ENCODE measurements around the gene ALG8.
"Not testable (repeated sequence)": the region's sequence is repeated elsewhere in the genome, so short reads cannot be mapped to it uniquely, and the experiment has no call there.

ALG8 gene

DNA sequence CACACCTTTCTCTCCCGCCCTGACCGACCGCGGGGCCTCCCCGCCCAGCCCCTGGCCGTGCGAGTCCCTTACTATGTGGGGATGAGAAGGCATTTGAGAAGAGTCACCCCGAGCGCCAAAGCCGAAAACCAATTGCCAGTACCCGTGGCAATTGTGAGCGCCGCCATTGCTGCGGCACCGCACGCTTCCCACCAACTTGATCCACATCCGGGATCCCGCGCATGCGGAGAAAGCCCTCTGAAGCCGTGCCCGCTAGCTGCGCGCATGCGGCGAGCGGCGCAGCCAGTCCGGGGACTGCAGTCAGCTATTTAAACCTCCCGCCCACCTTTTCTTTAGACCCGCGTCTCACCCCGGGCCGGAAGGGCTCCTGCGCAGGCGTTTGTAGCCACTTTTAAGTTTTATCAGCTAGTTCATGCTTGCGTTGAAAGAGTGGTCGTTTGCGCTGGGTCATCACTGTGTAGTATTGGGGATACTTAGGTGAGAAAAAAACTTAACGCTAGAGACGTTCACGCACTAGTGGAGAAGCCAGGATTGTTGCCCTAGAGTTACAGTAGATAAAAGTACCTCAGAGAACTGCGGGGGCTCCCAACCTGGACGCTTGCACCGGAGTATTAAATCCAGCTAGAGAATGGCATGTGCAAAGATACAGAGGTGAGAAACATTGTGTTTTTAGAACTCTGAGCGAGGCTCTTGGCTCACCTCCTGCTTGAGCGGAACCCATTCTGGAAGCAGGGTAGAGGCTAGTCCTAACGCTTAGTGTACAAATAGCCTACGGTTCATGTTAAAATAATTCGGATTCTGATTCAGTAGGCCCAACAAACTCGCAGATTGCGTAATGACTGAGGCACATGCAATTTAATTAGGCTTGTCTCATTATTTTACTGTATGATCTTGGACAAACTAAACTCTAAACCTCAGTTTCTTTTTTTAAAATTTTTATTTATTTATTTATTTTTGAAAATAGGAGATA lies at the start of gene ALG8:
TSS of gene ALG8 (minus strand) at position 205 of the 970 bp plus-strand sequence. CDS start at position 167, 38 bp downstream.
- DNase-seq (ENCODE audit: low read depth in 2 of 2), result peak; percentile 95

DNA sequence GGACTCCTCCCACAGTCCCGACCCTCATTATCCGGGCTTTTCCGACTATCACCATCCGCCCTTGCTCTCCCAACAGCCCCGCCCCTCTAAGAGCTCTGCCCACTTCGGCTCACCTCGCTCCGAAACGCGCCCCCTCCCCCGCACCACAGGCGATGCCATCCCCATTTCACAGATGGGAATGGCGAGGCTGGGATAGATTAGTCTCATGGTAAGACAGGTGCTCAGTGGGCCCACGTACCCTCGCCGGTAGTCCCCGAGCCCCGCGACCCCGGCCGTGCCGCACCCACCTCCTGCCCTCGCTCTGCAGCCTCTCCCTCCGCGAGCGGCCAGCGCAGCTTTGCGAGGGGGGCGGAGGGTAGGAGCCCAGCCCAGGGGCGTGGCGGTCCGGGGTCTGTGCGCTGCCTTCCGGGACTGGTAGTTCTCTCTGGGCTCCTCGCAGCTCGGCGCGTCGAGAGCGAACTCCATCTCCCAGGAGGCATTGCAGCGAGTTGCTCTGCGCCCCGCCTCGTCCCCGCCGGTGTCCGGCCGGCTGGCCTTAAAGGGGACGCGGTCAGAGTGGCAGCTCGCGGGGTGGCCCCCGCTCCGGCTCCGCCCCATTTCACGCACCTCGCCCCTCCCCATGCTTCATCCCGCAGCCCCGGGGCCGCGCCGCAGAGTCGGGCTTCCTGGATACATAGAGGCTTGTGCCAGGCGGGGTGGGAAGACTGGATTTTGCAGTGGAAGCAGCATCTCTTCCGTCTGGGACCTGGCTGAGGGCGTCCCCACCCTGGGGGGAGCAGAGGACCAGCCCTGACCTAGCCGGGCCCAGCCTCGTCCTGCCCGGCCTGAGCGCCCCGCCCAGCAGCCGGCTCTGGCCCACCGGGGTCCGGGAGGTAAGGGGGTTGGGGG lies 49.1 kb upstream of the ALG8 start, which contains the start of the genes KCTD21 and USP35:
TSS of gene KCTD21 (minus strand) at position 341 of the 888 bp plus-strand sequence. CDS start 14,072 bp downstream, outside the sequence.
TSS of gene USP35 (plus strand) at position 634 of the 888 bp plus-strand sequence. CDS start 7,327 bp downstream, outside the sequence.
- peak; percentile 83 to 84 for DNase-seq (ENCODE audit: low read depth in 2 of 2)

DNA sequence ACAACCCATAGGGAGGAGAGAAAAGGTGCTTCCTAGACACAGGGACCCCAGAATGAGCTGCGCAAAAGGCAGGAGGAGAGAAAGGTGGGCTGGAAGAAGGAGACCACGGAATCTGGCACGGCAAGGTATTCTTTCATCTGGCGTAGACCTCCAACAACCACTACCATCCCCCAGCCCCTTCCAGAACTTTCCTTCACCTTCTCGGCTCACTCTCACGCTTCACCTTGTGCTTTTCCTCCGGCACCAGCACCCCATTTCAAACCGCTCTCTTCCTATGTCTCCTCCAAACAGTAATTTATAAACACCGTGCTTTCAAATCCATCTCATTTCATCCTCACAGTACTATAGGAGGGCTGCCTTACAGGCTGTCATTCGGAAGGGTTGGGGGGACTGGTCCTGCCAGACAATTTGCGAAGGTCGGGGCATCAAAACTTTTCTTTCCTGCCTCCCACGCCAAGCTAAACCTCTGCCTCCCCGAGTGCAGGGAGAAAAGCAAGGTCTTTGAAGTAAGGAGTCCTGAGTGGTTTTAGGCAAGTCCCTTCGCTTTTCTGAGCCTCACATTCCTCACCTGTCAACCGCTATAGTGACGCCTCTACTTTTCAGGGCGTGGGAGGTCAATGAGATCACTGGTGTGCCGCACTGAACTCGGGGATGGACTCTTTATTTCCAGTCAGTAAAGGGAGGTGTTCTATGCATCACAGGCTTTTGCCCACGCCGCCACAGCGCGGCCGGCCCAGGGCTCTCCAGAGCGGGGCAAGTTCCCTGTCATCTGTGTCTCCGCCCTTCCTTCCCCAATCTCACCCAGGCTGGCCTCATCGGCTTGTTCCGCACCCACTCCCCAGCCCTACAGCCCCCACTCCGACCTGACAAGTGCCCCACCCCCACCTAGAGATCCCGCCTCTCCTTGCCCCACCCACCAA lies 48.2 kb upstream of the ALG8 start:
- DNase-seq (ENCODE audit: low read depth in 2 of 2), result peak; percentile 75 to 77

DNA sequence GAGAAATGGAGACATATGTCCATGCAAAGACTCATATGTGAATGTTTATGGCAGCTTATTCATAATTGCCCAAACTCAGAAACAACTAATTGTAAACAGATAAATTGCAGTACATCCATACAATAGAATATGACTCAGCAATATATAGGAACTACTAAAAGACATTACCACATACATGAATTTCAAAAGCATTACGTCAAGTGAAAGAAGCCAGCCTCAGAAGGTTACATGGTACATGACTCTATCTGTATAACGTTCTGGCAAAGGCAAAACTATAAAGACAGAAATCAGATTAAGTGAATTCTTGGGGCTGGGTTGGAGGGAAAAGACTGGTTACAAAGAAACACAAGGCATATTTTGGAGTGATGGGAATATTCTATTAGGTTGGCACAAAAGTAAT lies 41.8 kb upstream of the ALG8 start:
- no peak for DNase-seq (ENCODE audit: low read depth in 2 of 2)

DNA sequence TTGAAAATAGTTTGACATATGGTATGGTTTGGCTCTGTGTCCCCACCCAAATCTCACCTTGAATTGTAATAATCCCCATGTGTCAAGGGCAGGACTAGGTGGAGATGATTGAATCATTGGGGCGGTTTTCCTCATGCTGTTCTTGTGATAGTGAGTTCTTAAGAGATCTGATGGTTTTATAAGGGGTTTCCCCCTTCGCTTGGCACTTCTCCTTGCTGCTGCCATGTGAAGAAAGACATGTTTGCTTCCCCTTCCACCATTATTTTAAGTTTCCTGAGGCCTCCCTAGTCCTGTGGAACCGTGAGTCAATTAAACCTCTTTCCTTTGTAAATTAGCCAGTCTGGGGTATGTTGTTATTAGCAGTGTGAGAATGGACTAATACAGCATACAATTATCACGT lies 41.3 kb upstream of the ALG8 start:
- DNase-seq (ENCODE audit: low read depth in 2 of 2), result no peak

DNA sequence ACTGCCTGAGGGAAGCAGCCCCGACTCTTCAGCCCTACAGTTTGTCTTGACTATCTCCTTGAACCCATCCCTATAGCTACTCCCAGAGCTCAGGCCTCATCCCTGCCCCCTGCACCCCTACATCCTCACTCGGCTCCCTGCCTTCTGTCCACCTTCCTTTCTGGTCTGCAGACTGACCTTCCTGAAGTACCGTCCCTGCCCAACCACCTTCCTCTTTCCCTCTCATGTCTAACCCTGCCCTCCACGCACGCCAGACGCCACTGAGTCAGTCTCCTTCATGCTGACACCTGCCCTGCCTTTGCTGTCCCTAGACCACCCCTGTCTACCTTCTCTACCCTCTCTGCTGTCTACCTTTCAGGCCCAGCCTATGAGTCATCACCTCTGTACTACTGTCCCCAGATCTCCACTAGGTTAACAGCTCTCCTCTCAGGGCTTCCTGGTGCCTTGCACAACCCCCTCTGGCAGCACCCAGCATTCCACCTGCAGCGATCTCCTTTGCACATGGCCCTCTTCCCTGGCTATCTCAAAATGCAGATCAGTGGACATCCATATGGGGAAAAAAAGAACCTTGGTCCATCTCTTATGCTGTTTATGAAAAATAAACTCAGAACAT lies 40.1 kb upstream of the ALG8 start:
- DNase-seq (ENCODE audit: low read depth in 2 of 2), result no peak

DNA sequence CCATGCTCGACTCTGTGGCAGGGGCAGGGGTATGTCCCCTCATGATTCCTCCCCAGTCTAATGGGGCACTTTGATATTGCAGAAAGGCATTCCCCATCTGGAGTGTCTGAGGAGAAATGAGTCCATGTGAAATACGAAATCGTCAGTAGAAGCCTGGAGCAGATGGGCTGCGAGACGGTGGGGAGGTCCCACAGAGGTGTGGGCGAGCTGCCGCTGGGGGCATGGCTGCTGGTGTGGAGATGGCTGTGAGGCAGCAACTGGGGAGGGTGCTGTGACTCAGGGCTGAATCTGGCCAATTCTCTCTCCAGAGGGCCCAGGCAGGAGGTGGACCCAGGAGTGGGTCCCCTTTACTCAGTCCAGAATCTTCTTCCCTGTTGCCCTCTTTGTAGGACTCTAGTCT lies 37.8 kb upstream of the ALG8 start:
- no peak for DNase-seq (ENCODE audit: low read depth in 2 of 2)

DNA sequence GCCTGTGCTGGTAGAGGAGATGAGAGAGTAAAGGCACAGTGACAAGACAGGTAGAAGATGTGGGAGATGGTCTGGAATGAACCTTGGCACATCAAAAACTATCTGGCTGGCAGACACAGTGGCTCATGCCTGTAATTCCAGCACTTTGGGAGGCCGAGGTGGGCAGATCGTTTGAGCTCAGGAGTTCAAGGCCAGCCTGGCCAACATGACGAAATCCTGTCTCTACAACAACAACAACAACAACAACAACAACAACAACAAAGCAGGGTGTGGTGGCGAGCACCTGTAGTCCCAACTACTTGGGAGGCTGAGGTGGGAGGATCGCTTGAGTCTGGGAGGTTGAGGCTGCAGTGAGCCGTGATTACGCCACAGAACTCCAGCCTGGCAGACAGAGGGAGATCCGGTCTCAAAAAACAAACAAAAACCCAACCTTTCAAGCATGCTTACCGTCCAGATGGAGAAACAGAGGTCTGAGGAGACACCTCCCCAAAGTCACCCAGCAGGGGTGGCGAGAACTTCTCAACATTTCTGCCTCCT lies 37.2 kb upstream of the ALG8 start:
- DNase-seq (ENCODE audit: low read depth in 2 of 2), result no peak

DNA sequence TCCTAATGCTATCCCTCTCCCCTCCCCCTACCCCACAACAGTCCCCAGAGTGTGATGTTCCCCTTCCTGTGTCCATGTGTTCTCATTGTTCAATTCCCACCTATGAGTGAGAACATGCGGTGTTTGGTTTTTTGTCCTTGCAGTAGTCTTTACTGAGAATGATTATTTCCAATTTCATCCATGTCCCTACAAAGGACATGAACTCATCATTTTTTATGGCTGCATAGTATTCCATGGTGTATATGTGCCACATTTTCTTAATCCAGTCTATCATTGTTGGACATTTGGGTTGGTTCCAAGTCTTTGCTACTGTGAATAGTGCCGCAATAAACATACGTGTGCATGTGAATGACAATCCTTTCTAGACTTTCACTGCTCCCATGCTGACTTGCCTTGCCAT lies 36.4 kb upstream of the ALG8 start:
- DNase-seq (ENCODE audit: low read depth in 2 of 2), result not testable (repeated sequence)

DNA sequence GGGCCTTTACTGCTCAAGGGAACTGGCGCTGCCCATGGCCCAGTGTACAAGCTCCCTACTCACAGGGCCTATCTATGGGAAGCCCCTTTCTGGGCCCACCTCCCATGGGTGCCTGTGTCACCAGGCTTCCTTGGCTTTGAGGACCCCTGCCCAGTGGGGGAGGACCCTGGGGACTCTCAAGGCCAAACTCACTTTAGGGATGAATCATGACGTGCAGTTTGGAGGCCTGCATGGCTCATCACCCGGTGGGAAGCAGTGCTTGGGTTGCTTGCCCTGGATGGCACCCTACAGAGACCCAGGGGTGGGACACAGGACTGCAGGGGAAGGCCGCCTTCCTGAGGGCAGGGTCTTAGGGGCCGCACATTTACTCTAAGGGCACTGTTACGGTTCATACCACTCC lies 32.5 kb upstream of the ALG8 start:
- DNase-seq (ENCODE audit: low read depth in 2 of 2), result no peak

DNA sequence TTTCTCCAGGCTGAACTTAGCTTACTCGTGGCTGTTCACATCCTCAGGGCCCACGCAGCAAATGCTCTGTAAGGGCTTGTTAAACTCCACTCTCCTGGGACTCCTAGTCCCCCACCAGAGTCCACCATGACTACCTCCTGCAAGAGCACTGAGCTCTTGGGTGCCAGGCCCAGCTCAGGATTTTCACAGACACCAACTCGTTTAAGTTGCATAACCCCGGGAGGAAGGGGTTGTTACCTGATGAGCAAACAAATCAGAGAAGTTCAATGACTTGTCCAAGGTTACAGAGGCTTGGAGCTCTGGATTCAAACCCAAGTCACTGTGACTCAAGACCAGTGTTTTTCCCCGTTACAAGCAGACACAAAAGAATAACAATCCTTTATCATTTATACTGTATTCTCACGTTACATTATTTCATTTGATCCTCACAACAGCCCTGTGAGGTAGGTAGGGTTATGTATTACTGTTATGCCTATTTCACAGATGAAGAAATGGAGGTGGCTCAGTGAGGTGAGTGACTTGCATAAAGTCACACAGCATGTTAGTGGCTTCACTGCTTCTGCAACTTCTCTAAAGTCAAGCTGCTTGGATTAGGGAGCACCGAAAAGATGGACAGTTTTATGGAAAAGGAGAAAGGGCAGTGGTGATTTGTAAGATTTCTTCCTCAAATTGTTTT lies 31.6 kb upstream of the ALG8 start:
- no peak for DNase-seq (ENCODE audit: low read depth in 2 of 2)

DNA sequence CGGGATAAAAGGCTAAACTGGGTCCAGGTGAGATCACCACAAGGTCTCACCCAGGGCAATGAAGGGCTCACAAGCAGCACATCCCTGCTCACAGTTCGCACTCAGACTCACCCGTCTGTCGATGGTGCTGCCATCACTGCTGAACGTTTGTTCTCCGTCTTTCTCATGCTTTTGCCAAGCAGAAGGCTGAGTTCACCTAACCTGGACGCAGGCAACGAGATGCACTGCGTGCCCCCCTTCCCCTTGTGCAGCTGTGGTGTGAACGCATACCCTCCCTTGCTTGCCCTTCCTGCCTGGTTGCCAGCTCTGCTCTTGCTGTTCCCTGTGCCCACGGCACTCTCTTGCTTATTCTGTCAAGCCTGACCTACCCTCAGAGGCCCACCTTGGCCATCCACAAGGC lies 31.0 kb upstream of the ALG8 start:
- DNase-seq (ENCODE audit: low read depth in 2 of 2), result no peak

DNA sequence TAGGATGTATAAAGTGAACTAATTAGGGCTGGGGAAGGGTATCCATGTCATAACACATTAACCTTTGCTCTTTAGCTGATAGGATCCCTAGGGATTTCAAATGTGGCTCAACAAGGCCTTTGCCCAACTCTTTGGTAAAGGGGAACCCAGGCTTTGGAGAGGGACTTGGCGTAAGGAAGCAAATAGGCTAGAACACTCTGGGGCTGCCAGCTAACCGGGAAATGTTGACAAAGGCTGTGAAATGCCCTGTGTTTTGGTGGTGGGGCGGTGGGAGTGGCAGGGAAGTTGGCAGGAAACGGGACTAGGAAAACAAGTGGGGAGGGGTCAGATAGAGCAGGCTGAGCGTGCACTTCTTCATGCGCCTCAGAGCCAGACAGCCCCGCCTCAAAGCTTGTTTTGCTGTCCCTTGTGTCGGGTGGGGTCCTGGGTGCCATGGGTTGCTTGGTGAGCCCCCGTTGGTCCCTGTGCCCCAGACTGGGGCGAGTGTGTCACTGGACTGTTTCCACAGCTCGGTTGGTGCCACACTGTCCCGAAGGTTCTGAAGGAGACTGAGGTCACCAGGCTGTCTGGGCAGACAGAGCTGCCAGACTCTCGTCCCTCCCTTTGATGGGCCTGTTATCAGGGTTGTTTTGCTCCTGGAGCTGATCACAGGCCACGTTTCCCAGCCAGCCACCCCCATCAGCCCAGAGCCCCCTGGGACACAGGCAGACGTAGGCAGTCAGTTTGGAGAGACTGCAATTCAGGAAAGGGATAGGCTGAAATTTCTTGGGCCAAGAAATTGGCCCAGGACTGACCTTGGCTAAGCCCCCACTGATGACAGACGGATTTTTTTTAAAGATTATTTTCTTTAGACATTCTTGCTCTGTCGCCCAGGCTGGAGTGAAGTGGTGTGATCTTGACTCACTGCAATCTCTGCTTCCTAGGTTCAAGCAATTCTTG lies 29.4 kb upstream of the ALG8 start:
- no peak for DNase-seq (ENCODE audit: low read depth in 2 of 2)

DNA sequence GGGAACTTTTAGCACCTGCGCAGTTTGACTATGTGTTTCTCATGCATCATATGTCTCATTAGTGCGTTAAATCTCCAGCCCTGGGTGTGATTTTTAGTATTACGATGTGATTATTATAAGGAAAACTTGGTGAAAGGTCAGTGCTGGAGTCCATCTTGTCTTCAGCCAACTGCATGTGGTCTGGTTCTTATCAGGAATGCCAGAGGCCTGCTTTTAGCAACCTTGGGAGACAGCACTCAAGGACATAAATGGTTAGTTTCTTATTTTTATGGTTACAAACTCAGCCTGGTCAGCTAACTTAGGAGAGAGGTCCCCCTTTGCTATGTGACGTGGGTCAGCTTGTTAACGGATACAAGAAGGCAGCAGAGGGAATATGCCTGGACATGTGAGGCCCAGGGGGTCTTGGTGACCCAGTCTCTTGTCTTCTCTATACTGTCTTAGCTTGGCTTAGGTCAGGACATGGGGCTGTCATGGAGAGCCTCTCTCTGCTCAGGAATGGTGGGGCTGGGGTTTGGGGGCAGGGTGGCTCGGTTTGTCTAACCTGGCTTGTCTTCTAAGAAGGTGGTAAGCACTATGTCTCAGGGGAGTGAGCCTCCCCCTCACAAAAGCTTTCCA lies 27.5 kb upstream of the ALG8 start:
- no peak for DNase-seq (ENCODE audit: low read depth in 2 of 2)

DNA sequence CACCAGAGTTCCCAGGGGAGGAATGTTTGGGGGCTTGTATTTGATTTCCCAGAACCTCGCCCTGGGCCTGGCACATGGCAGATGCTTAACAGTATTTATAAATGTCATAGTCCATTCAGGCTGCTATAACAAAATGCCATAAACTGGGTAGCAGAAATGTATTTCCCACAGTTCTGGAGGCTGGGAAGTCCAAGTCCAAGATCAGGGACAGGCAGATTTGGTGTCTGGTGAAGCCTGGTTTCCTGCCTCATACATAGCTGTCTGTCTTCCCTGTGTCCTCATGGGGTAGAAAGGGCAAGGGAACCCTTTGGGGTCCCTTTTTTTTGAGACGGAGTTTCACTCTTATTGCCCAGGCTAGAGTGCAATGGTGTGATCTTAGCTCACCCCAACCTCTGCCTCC lies 25.0 kb upstream of the ALG8 start:
- DNase-seq (ENCODE audit: low read depth in 2 of 2), result no peak

DNA sequence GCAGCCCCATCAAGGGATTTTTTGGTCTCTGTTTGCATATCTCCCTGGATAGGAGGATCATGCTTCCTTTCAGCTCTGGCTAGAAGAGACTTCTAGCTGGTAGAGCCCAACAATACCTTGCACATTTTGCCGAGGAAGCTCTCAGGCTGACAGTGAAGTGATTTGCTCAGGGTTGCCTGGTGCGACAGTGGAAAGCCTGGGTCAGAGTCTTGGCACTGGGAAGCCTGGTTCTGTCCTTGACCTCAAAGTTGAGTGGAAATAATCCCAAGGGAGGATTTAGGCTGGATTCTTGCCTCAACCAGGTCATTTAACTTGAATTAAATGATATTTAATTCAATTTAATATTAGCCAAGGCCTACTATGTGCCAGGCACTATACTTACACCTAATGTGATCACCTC lies 24.4 kb upstream of the ALG8 start:
- DNase-seq (ENCODE audit: low read depth in 2 of 2), result no peak

DNA sequence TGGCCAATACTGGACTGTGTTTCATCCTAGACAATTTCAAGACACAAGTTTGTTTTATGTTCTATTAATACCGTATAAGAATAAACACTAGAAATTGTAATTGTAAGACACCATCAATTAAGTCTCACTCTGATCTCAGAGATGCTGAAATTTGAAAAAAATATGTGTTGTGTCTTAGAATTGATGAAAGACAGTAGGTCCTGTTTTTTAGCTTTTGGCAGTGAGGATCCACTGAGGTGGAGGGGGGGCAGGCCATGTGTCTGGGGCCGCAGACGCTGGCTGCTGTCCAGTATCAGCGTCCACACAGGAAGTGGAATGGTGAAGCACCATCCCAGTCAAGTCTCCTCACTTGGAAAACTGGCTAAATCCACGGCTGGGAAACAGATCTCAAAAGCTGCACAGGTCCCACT lies 22.5 kb upstream of the ALG8 start:
- no peak for DNase-seq (ENCODE audit: low read depth in 2 of 2)

DNA sequence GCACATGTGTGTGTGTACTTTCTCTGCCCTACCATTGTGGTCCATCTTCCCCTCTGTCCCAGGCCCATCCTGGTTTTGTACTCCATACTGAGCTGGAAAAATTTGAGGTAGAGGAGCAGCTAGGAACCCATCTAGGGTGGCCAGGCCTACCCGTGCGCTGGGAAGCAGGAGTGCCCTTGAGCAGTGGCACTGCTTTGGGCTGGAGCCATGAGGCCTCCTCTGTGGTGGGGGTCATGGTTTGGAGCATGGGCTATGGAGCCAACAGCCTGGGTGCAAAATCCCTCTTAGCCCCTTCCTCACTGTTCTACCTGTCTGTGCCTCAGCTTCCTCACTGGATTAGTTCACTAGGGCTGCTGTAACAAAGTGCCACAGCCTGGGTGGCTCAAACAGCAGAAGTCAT lies 21.9 kb upstream of the ALG8 start:
- DNase-seq (ENCODE audit: low read depth in 2 of 2), result no peak

Measured in stimulated activated CD8-positive, alpha-beta memory T cell treated with anti-CD3 and anti-CD28 coated beads, Interleukin-15, amount 100 ng/mL, for 4 hours (primary cell).